Measurements from ENCODE around the gene SLC7A14.

- TF ChIP-seq CTCF (IDR thresholded peaks at IDR 0.05 in 2 of 3, conservative IDR thresholded peaks at IDR 0.05 in 1 of 3; ENCODE audit: control insufficient read depth in 2 of 3, extremely low read depth in 1 of 3, insufficient read depth in 1 of 3, low read depth in 3 of 3, low read length in 3 of 3): no peak
- TF ChIP-seq MYC (IDR thresholded peaks at IDR 0.05; ENCODE audit: insufficient read depth, insufficient read length, insufficient replicate concordance, low read length, severe bottlenecking): no peak
- TF ChIP-seq NR2F1 (conservative IDR thresholded peaks at IDR 0.05): no peak
- TF ChIP-seq, protein P1, sequence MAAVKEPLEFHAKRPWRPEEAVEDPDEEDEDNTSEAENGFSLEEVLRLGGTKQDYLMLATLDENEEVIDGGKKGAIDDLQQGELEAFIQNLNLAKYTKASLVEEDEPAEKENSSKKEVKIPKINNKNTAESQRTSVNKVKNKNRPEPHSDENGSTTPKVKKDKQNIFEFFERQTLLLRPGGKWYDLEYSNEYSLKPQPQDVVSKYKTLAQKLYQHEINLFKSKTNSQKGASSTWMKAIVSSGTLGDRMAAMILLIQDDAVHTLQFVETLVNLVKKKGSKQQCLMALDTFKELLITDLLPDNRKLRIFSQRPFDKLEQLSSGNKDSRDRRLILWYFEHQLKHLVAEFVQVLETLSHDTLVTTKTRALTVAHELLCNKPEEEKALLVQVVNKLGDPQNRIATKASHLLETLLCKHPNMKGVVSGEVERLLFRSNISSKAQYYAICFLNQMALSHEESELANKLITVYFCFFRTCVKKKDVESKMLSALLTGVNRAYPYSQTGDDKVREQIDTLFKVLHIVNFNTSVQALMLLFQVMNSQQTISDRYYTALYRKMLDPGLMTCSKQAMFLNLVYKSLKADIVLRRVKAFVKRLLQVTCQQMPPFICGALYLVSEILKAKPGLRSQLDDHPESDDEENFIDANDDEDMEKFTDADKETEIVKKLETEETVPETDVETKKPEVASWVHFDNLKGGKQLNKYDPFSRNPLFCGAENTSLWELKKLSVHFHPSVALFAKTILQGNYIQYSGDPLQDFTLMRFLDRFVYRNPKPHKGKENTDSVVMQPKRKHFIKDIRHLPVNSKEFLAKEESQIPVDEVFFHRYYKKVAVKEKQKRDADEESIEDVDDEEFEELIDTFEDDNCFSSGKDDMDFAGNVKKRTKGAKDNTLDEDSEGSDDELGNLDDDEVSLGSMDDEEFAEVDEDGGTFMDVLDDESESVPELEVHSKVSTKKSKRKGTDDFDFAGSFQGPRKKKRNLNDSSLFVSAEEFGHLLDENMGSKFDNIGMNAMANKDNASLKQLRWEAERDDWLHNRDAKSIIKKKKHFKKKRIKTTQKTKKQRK (IDR thresholded peaks at IDR 0.05; ENCODE audit: low read depth, low read length): no peak
- TF ChIP-seq RCOR1 (conservative IDR thresholded peaks at IDR 0.05; ENCODE audit: low read depth, low read length): no peak
- no peak for TF ChIP-seq YY1 (IDR thresholded peaks at IDR 0.05; ENCODE audit: low read depth, low read length)
- TF ChIP-seq BRCA1 (IDR thresholded peaks at IDR 0.05; ENCODE audit: low read depth, low read length): no peak
- TF ChIP-seq RBBP5 (conservative IDR thresholded peaks at IDR 0.05): no peak
- TF ChIP-seq FOS (IDR thresholded peaks at IDR 0.05; ENCODE audit: borderline replicate concordance, extremely low read depth, insufficient read length): no peak
- TF ChIP-seq USF2 (IDR thresholded peaks at IDR 0.05; ENCODE audit: borderline replicate concordance, low read depth, low read length): no peak
- TF ChIP-seq HDAC2 (IDR thresholded peaks at IDR 0.05): no peak
These were observed 37.6 kb upstream of the SLC7A14 start for GRCh38 chr3:170623524-170623923.
